Prostate gland (tissue), 2 donors: ENCODE data around the gene TCF12. TPM values are rescaled to one million over a fixed set of nuclear protein-coding genes. Genes with fewer than 3 reads are reported as not detected.
A peak's percentile ranks its signal among the peaks of the same experiment; 100 is the strongest.

Source experiments
- DNase-seq: peaks from one replicate; pipeline ENCODE4 v3.0.0-alpha.2; 2019; ENCODE audit warnings: low spot score
- H3K27ac ChIP-seq, 2 donors: fragments of 200-600 bp; sonication (generic); 2 replicates each; pipeline ENCODE4 v1.5.1; 2017 to 2019
- H3K27me3 ChIP-seq: fragments of 200-600 bp; sonication (generic); replicated peaks from 2 replicates; pipeline ENCODE4 v1.5.1; 2019; ENCODE audit not compliant: insufficient read depth
- H3K36me3 ChIP-seq, 2 donors: fragments of 200-600 bp; sonication (generic); 1 replicate in 1 of 2; 2 replicates in 1 of 2; pipeline versions ENCODE4 v1.5.1 to v1.8.1; 2017 to 2019
- H3K4me1 ChIP-seq: fragments of 200-600 bp; sonication (generic); replicated peaks from 2 replicates; pipeline ENCODE4 v1.5.1; 2019
- H3K4me3 ChIP-seq, 2 donors: fragments of 200-600 bp; sonication (generic); 2 replicates each; pipeline ENCODE4 v1.5.1; 2017 to 2019
- H3K9me3 ChIP-seq: fragments of 200-600 bp; sonication (generic); 2 replicates; pipeline ENCODE4 v1.5.1; 2017
- POLR2A ChIP-seq: fragments of 450-650 bp; IDR thresholded peaks from one replicate; pipeline ENCODE4 v1.6.1; 2016; ENCODE audit warnings: antibody characterized with exemption, mild to moderate bottlenecking
- POLR2AphosphoS5 ChIP-seq: sonication (generic); formaldehyde crosslinking; IDR thresholded peaks from one replicate; pipeline ENCODE4 v1.6.1; 2017; ENCODE audit warnings: antibody characterized with exemption
- WGBS: methylation state at CpG from one replicate; pipeline ENCODE4 v1.1.5; 2018; 5-methylcytosine and 5-hydroxymethylcytosine counted together
- intact Hi-C: fragments of 100-400 bp; cut with DNase I; formaldehyde crosslinking; loops from one replicate; pipeline ENCODE4 v1.14.2; 2022
- total RNA-seq, 2 donors: library from RNA; depleted of rRNA; stranded (reverse); fragments of >200 nt; gene quantifications; one replicate each; pipeline ENCODE4 v1.1.0, GENCODE V29; 2016
- TF ChIP-seq, protein P1 (sequence below), 4 experiments: fragments of 200-600 bp in 2 of 4; fragments of 450-650 bp in 2 of 4; sonication (generic) in 2 of 4; IDR thresholded peaks; 1 replicate in 3 of 4; 2 replicates in 1 of 4; pipeline ENCODE4 v1.5.1; 2016 to 2019; ENCODE audit warnings: antibody characterized with exemption in 4 of 4, mild to moderate bottlenecking in 2 of 4, moderate library complexity in 2 of 4

Gene TCF12
- total RNA-seq, 2 donors from 2014 or later, result 95.4 to 123 TPM

DNA sequence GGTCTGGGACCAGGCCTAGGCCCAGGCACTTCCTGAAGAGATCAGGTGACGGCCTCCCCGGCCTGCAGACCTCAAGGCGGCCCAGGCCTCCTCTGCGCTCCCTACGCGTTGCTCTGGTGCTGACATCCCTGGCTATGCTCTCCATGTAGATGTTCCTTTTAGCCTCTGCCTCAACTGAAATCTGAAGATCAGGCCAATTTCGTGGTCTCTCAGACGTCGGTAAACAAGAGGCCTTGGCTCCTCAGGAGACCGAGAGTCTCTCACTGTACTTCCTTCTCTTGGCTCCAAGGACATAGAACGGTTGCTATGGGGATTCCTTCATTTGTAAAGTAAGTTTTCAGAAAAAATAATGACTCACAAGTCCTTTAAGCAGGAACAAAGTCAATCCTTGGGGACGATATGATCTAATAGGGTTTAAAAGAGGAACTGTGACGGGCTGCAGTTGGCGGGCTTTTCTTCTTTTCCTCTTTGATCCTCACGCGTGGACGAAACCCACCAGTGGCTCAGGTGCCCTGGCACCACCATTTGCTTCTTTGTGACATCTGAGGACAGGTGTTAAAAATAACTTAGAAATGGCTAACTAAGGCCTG, 402.3 kb downstream of the TCF12 start:
- Histone ChIP-seq H3K36me3 (no peaks in the 10 kb centered on the region), H3K4me3 (no peak overlapping the region), H3K27me3 (no peaks in the 10 kb centered on the region), H3K27ac (peak overlapping the region; percentile 44 to 85), H3K4me1 (no peaks in the 10 kb centered on the region), H3K9me3 (no peaks in the 10 kb centered on the region)
- 39% methylated on average over 17 of the region's 17 CpGs for WGBS
- DNase-seq, result no peak
- intact Hi-C loops, result no loop called here
- TF ChIP-seq POLR2A, result no peak
- peak; percentile 54 for TF ChIP-seq POLR2AphosphoS5
- TF ChIP-seq, protein P1, sequence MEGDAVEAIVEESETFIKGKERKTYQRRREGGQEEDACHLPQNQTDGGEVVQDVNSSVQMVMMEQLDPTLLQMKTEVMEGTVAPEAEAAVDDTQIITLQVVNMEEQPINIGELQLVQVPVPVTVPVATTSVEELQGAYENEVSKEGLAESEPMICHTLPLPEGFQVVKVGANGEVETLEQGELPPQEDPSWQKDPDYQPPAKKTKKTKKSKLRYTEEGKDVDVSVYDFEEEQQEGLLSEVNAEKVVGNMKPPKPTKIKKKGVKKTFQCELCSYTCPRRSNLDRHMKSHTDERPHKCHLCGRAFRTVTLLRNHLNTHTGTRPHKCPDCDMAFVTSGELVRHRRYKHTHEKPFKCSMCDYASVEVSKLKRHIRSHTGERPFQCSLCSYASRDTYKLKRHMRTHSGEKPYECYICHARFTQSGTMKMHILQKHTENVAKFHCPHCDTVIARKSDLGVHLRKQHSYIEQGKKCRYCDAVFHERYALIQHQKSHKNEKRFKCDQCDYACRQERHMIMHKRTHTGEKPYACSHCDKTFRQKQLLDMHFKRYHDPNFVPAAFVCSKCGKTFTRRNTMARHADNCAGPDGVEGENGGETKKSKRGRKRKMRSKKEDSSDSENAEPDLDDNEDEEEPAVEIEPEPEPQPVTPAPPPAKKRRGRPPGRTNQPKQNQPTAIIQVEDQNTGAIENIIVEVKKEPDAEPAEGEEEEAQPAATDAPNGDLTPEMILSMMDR (IDR thresholded peaks at IDR 0.05), result no peak

DNA sequence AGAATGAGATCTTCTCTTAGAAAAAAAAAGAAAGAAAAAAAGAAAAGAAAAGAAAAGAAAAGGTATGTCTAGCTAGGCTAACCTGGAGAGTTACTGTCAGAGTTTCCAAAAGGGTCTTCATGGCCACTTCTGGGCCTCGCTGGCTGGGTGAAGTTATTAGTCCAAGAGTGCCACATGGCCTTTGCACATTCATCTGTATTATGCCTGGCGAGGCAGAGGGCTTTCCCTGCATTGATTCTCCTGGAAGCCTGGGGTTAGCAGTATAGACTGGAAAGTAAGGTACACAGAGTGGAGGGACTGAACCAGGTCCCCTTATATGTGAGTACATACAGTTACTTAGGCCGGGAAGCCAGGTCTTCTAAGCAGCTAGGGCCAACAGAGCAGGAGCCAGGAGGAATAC, 403.0 kb downstream of the TCF12 start:
- intact Hi-C loops, result no loop called here
- Histone ChIP-seq H3K27me3 (no peaks in the 10 kb centered on the region), H3K4me1 (no peaks in the 10 kb centered on the region), H3K27ac (peak overlapping the region; percentile 44 to 85), H3K9me3 (no peaks in the 10 kb centered on the region), H3K4me3 (no peak overlapping the region), H3K36me3 (no peaks in the 10 kb centered on the region)
- 87% methylated on average over 3 of the region's 3 CpGs for WGBS
- TF ChIP-seq POLR2AphosphoS5 (no peak), POLR2A (no peak)
- TF ChIP-seq, protein P1 (IDR thresholded peaks at IDR 0.05), result no peak
- no peak for DNase-seq

DNA sequence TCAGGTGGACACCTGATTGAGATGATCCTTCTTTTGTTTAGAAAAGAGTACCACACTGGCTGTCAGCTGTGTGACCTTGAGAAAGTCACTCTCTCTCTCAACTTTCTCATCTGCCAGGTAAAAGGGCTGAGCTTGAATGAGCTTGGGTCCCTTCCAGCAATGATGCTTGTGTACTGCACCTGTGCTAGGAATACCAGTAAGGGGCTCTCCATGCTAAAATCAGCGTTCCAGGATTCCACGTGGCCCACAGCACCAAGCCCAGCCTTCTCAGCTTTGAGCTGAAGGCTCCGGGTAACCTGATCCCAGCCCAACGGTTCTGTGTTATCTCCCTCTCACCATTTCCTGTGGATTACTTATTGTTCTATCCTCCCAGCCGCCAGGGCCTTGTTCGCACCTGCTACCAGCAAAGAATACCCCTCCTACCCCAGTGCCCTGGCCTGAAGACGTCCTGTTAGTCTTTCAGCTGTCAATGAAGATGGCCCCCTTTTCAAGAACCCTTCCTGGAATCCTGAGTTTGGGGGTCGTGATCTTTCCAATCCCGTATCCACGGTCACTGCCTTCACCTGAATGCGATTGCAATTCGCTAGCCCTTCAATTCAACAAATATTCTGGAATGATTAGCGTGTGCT, 403.6 kb downstream of the TCF12 start:
- TF ChIP-seq POLR2A, result no peak
- no peak for TF ChIP-seq POLR2AphosphoS5
- TF ChIP-seq, protein P1 (IDR thresholded peaks at IDR 0.05), result no peak
- 68% methylated on average over 13 of the region's 13 CpGs for WGBS
- Histone ChIP-seq H3K4me3 (no peak overlapping the region), H3K36me3 (no peaks in the 10 kb centered on the region), H3K27me3 (no peaks in the 10 kb centered on the region), H3K9me3 (no peaks in the 10 kb centered on the region), H3K4me1 (no peaks in the 10 kb centered on the region), H3K27ac (peak overlapping the region in 1 of 2 donors; percentile 85)
- intact Hi-C loops, result no loop called here
- DNase-seq, result no peak

DNA sequence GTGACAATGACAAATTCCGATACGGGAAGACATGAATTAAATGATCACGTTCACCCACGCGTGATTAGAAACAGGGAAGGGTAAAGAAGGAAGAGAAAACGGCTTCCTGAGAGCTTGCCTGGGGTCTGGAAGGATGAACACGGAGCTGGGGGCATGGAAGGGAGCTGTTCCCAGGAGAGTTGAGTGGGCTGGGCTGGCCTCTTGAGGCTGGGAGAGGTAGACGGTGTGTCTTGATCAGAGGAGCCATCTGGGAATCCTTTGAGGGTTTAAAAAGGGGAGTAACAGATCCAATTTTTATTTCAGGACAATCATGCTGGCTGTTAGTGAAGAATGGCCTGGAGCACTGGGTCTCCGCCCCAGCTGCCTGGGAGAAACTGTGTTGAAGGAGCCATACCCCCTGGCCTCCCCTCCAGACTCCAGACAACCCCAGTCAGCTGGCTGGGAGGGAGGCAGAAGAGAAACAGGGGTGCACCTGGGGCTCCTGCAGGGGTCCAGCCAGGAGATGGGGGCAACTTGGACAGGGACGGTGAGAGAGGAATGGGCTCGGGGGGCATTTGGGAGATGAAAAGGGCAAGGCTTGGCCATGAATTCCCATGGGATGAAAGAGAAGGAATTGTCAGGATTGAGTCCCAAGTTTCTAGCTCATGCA, 404.3 kb downstream of the TCF12 start:
- DNase-seq, result no peak
- no peaks in the 10 kb centered on the region for H3K4me1 ChIP-seq
- intact Hi-C loops, result no loop called here
- H3K27me3 ChIP-seq, result no peaks in the 10 kb centered on the region
- WGBS, result 93% methylated on average over 11 of the region's 11 CpGs
- no peak overlapping the region for H3K4me3 ChIP-seq
- TF ChIP-seq POLR2A (no peak), POLR2AphosphoS5 (no peak)
- TF ChIP-seq, protein P1 (IDR thresholded peaks at IDR 0.05), result no peak
- H3K36me3 ChIP-seq, result no peaks in the 10 kb centered on the region
- no peaks in the 10 kb centered on the region for H3K9me3 ChIP-seq
- peak overlapping the region; percentile 77 to 85 for H3K27ac ChIP-seq
